Measurements from ENCODE around the gene UROC1. TPM values are rescaled to one million over a fixed set of nuclear protein-coding genes. Genes with fewer than 3 reads are reported as not detected.

Gene UROC1
- total RNA-seq, 2 donors from 2014 or later = 0.17 TPM; not detected in 1

GRCh38 chr3:126485956-126486355 lies 31.6 kb downstream of the UROC1 start:
- Histone ChIP-seq H3K27me3 (replicated peaks; ENCODE audit: insufficient read depth) (no peaks in the 10 kb centered on the region), H3K36me3 (no peaks in the 10 kb centered on the region), H3K9me3 (no peaks in the 10 kb centered on the region), H3K4me3 (no peak overlapping the region), H3K27ac (no peak overlapping the region), H3K4me1 (replicated peaks) (no peaks in the 10 kb centered on the region)
- TF ChIP-seq CTCF (IDR thresholded peaks at IDR 0.05) (no peak), POLR2AphosphoS5 (IDR thresholded peaks at IDR 0.05) (no peak), POLR2A (IDR thresholded peaks at IDR 0.05) (no peak)
- DNase-seq (ENCODE audit: low spot score) = no peak
- intact Hi-C loops (cut with DNase I) = no loop called here
- 98% methylated on average over 9 of the region's 9 CpGs for WGBS

- DNase-seq (ENCODE audit: low spot score) = no peak
- TF ChIP-seq POLR2AphosphoS5 (IDR thresholded peaks at IDR 0.05) (no peak), POLR2A (IDR thresholded peaks at IDR 0.05) (no peak), CTCF (IDR thresholded peaks at IDR 0.05) (no peak)
- H3K9me3 ChIP-seq = no peaks in the 10 kb centered on the region
- no peaks in the 10 kb centered on the region for H3K27me3 ChIP-seq (replicated peaks; ENCODE audit: insufficient read depth)
- no peak overlapping the region for H3K4me3 ChIP-seq
- no peaks in the 10 kb centered on the region for H3K4me1 ChIP-seq (replicated peaks)
- intact Hi-C loops (cut with DNase I) = no loop called here
- WGBS = 93% methylated on average over 8 of the region's 8 CpGs
- no peak overlapping the region for H3K27ac ChIP-seq
- H3K36me3 ChIP-seq = no peaks in the 10 kb centered on the region
Measured at GRCh38 chr3:126485176-126485897, 32.2 kb downstream of the UROC1 start.

GRCh38 chr3:126484662-126485061 lies 32.9 kb downstream of the UROC1 start:
- Histone ChIP-seq H3K27ac (no peak overlapping the region), H3K9me3 (no peaks in the 10 kb centered on the region), H3K27me3 (replicated peaks; ENCODE audit: insufficient read depth) (no peaks in the 10 kb centered on the region), H3K4me1 (replicated peaks) (no peaks in the 10 kb centered on the region), H3K36me3 (no peaks in the 10 kb centered on the region), H3K4me3 (no peak overlapping the region)
- no peak for DNase-seq (ENCODE audit: low spot score)
- WGBS = 82% methylated on average over 3 of the region's 3 CpGs
- intact Hi-C loops (cut with DNase I) = no loop called here
- TF ChIP-seq POLR2AphosphoS5 (IDR thresholded peaks at IDR 0.05) (no peak), CTCF (IDR thresholded peaks at IDR 0.05) (no peak), POLR2A (IDR thresholded peaks at IDR 0.05) (no peak)

GRCh38 chr3:126484148-126484547 lies 33.4 kb downstream of the UROC1 start:
- TF ChIP-seq CTCF (IDR thresholded peaks at IDR 0.05) (no peak), POLR2A (IDR thresholded peaks at IDR 0.05) (no peak), POLR2AphosphoS5 (IDR thresholded peaks at IDR 0.05) (no peak)
- no peak overlapping the region for H3K4me3 ChIP-seq

GRCh38 chr3:126483321-126483761 lies 34.2 kb downstream of the UROC1 start:
- Histone ChIP-seq H3K4me3 (no peak overlapping the region), H3K9me3 (no peaks in the 10 kb centered on the region), H3K4me1 (replicated peaks) (no peaks in the 10 kb centered on the region), H3K27ac (no peak overlapping the region), H3K27me3 (replicated peaks; ENCODE audit: insufficient read depth) (no peaks in the 10 kb centered on the region), H3K36me3 (no peaks in the 10 kb centered on the region)
- DNase-seq (ENCODE audit: low spot score) = no peak
- intact Hi-C loops (cut with DNase I) = no loop called here
- 92% methylated on average over 14 of the region's 14 CpGs for WGBS
- TF ChIP-seq POLR2AphosphoS5 (IDR thresholded peaks at IDR 0.05) (no peak), POLR2A (IDR thresholded peaks at IDR 0.05) (no peak), CTCF (IDR thresholded peaks at IDR 0.05) (no peak)

More at GRCh38 chr3:126484148-126484547, 33.4 kb downstream of the UROC1 start:
- WGBS = 65% methylated on average over 3 of the region's 3 CpGs
- no peaks in the 10 kb centered on the region for H3K4me1 ChIP-seq (replicated peaks)
- intact Hi-C loops (cut with DNase I) = no loop called here
- H3K36me3 ChIP-seq = no peaks in the 10 kb centered on the region
- H3K27ac ChIP-seq = no peak overlapping the region
- H3K9me3 ChIP-seq = no peaks in the 10 kb centered on the region
- no peak for DNase-seq (ENCODE audit: low spot score)
- no peaks in the 10 kb centered on the region for H3K27me3 ChIP-seq (replicated peaks; ENCODE audit: insufficient read depth)

Measured in prostate gland (tissue), 2 donors.